Measurements from ENCODE around the gene TMEM95. TPM values are rescaled to one million over a fixed set of nuclear protein-coding genes. Genes with fewer than 3 reads are reported as not detected.
"Not testable (repeated sequence)": the region's sequence is repeated elsewhere in the genome, so short reads cannot be mapped to it uniquely, and the experiment has no call there.

TMEM95 gene
- total RNA-seq, 1 donor from 2014 or later, result not detected

DNA sequence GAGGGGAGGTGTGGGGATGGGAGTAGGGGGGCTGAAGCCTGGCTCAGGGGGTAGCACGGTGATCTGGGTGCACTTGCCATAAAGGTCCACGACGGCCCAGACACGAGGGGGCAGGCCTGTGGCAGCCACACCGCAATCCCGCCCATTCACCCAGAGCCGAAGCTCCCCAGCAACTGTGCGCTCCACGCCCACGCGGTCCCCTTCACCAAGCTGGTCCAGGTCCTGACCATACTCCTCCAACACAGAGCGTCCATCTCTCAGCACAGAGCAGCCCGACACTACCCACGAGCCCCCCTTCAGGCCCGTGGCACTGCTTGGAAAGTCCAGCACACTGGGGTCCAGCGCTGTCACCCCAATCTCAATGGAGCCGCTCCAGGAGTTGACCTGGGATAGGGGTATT lies 27.5 kb upstream of the TMEM95 start:
- peaks cover 30% of the 10 kb centered on the region for H3K36me3 Mint-ChIP-seq (ENCODE audit: low read depth)
- H3K27me3 Mint-ChIP-seq (ENCODE audit: low read depth), result no peaks in the 10 kb centered on the region
- H3K27ac Mint-ChIP-seq, result no peak overlapping the region
- H3K4me3 Mint-ChIP-seq (ENCODE audit: low read depth), result peak overlapping the region; percentile 58
- H3K4me1 Mint-ChIP-seq (ENCODE audit: low read depth), result peaks cover 18% of the 10 kb centered on the region
- no peaks in the 10 kb centered on the region for H3K9me3 Mint-ChIP-seq
- no peak for DNase-seq (ENCODE audit: low spot score)
- intact Hi-C loops (cut with micrococcal nuclease), result no loop called here

DNA sequence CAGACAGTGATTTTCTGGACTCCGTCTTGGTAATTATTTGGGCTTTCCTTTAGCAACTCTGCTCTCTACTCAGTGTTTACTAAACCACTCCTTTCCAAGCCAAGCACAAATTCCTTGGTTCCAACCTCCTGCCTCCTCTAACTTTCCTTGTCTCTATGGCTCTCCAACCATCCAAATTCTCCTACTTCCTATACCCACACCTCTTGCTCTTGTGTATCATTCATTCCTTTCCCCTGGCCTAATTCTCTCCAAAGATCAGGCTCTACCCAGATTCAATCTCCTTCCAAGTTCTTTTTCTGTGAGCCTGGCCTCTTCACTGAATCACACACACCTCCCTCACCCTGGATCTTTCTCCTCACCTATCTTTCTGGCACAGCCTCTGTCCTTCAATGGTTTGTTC lies 26.9 kb upstream of the TMEM95 start:
- Mint-ChIP-seq H3K4me1 (ENCODE audit: low read depth) (peaks cover 22% of the 10 kb centered on the region), H3K9me3 (no peaks in the 10 kb centered on the region), H3K4me3 (ENCODE audit: low read depth) (peak overlapping the region; percentile 90), H3K36me3 (ENCODE audit: low read depth) (peaks cover 25% of the 10 kb centered on the region), H3K27me3 (ENCODE audit: low read depth) (no peaks in the 10 kb centered on the region), H3K27ac (peak overlapping the region; percentile 10)
- no peak for DNase-seq (ENCODE audit: low spot score)
- intact Hi-C loops (cut with micrococcal nuclease), result no loop called here

DNA sequence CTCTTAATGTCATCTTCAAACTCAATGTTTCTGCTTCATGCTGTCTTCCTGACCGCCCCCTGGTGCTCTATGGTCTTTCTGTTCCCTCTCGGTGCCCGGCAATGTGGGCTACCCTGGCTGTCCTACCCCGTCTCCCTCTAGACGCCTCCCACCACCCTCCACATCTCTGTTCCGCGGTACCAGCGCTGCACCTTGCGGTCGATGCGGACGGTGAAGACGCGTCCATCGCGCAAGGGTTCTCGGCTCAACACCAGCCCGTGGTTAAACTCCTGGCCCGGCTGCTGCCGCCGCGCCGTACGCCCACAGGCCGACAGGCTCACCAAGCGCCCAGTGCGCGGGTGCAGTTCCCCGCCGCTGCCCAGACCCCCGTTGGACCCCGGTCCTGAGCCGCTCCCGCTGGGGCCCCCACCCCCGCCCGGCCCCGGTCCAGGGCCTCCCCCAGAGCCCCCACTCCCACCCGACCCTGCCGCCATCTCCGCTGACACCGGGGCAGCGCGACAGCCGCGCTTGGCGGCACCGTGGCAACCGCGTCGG lies 26.0 kb upstream of the TMEM95 start, which contains the start of gene NEURL4:
Gene NEURL4, minus strand, starts transcription at position 496 of the 534 bp plus-strand sequence. Its CDS starts 23 bp downstream, at position 473.
- Mint-ChIP-seq H3K36me3 (ENCODE audit: low read depth) (peaks cover 17% of the 10 kb centered on the region), H3K27ac (peak within 1 kb of the TSS; percentile 95), H3K4me3 (ENCODE audit: low read depth) (peak within 1 kb of the TSS; percentile 90), H3K4me1 (ENCODE audit: low read depth) (peaks cover 26% of the 10 kb centered on the region), H3K9me3 (no peaks in the 10 kb centered on the region), H3K27me3 (ENCODE audit: low read depth) (no peaks in the 10 kb centered on the region)
- no peak for DNase-seq (ENCODE audit: low spot score)
- intact Hi-C loops (cut with micrococcal nuclease), result loop anchor here (1.0 kb wide), 2 partner anchors 14 to 22 kb away; partner anchors contain the start of genes EIF5A and GPS2

DNA sequence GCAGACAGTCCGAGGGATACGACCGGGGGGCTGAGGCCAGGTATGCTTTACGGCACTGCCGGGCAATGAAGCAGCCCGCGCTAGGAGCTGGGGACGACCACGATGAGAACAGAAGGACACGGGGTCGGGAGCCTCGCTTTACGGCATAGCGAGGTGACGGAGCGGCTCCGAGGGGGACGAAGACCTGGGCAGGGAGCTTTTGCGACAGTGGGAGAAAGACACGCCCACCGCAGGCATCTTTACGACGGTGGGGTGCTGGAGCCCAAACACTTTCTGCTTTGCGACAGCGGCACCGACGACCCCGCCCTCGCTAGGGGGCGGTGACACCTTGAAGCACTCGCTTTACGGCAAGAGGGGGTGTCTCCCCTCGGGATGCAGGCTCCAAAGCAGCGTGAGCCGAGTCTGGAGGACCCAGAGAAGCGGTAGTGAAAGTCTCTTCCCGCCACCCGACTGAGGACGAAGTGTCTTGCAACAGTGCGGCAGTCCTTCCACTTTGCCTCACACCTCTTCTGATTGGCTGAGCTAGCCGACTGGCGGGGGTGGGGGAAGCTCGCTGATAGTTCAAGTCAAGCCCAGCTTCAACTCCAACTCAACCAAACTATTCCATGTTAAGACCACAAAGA lies 25.5 kb upstream of the TMEM95 start:
- H3K4me1 Mint-ChIP-seq (ENCODE audit: low read depth), result peaks cover 26% of the 10 kb centered on the region
- peak overlapping the region; percentile 95 for H3K27ac Mint-ChIP-seq
- H3K4me3 Mint-ChIP-seq (ENCODE audit: low read depth), result peak overlapping the region; percentile 87
- no peaks in the 10 kb centered on the region for H3K9me3 Mint-ChIP-seq
- DNase-seq (ENCODE audit: low spot score), result peak; percentile 96
- H3K27me3 Mint-ChIP-seq (ENCODE audit: low read depth), result no peaks in the 10 kb centered on the region
- H3K36me3 Mint-ChIP-seq (ENCODE audit: low read depth), result peaks cover 12% of the 10 kb centered on the region
- intact Hi-C loops (cut with micrococcal nuclease), result loop anchor here (1.0 kb wide), 2 partner anchors 14 to 22 kb away; partner anchors contain the start of genes EIF5A and GPS2

DNA sequence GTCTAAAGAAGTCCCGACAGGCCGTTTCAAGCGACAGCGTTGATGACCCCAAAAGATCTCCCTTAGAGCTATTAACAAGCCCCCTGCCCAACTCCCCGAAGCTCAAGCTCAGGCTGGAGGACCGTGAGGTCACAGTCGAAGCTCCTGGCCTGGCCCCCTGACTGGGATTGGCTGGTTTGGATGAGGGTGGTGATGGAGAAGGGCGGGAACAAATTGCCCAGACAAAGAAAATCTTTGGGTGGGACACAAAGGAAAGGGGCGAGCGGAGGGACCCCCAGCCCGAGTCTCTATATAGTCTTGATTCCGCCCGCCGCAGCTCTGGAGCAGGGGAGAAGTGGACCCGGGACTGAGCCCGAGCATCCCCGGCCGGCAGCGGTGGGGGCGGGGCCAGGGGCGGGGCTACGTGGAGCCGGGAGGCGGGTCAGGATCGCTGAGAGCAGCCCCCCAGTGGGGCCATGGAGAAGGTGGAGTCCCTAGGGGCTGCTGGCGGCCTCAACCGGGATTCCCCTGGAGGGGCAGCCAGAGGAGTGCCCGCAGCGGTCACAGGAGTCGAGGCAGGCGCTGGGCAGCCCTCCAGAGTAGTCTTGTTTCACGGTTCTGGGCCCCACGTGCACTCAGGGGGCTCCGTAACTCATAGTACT lies 24.8 kb upstream of the TMEM95 start:
- Mint-ChIP-seq H3K27me3 (ENCODE audit: low read depth) (no peaks in the 10 kb centered on the region), H3K9me3 (no peaks in the 10 kb centered on the region), H3K4me1 (ENCODE audit: low read depth) (peaks cover 26% of the 10 kb centered on the region), H3K27ac (peak overlapping the region; percentile 95), H3K36me3 (ENCODE audit: low read depth) (peaks cover 9% of the 10 kb centered on the region), H3K4me3 (ENCODE audit: low read depth) (peak overlapping the region; percentile 87)
- intact Hi-C loops (cut with micrococcal nuclease), result loop anchor here (1.0 to 2.0 kb wide), 3 partner anchors 15 to 243 kb away; partner anchors contain the start of genes EIF5A and GPS2
- DNase-seq (ENCODE audit: low spot score), result peak; percentile 79

DNA sequence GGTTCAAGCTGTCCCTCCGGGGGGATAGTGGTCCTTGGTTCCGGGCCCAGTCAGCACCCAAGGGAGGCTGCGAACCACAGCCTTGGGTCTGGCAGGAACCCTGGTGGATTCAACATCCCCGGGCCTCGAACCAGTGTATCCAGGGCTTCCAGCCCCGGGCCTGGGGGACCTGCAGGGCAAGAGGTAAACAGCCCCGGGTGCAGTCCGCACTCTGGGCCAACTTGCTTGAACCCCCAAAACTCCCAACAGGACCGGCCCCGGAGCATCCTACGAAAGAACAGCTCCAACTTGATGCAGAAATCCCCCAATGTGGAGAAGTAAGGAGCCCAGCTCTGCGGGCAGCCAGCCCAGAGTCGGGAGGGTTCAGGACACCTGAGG lies 24.3 kb upstream of the TMEM95 start:
- no peaks in the 10 kb centered on the region for H3K9me3 Mint-ChIP-seq
- intact Hi-C loops (cut with micrococcal nuclease), result loop anchor here (2.0 kb wide), 1 partner anchor 242 kb away; no protein-coding TSS in a partner anchor

DNA sequence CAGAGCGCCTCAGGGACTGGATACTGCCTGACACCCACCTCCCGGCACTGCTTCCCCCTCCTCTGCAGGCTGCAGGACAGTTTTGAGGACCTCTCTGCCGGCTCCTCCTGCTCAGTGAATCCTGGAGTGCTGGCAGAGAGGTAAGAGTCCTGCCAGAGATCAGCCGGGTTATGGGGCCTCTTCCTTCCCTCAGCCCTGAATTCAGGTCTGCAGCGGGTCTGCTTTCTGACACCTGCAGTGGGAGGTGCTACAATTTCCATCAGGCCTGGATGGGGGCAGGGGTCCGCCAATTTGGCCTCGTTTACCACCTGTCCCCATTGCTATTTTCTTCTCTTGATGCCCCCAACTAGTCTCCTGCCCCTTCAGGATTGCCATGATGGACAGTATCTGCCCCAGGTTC lies 22.8 kb upstream of the TMEM95 start:
- peaks cover 6% of the 10 kb centered on the region for H3K36me3 Mint-ChIP-seq (ENCODE audit: low read depth)
- H3K4me1 Mint-ChIP-seq (ENCODE audit: low read depth), result peaks cover 39% of the 10 kb centered on the region
- no peak for DNase-seq (ENCODE audit: low spot score)
- no peaks in the 10 kb centered on the region for H3K27me3 Mint-ChIP-seq (ENCODE audit: low read depth)
- H3K27ac Mint-ChIP-seq, result peak overlapping the region; percentile 85
- H3K9me3 Mint-ChIP-seq, result no peaks in the 10 kb centered on the region
- intact Hi-C loops (cut with micrococcal nuclease), result no loop called here
- peak overlapping the region; percentile 66 for H3K4me3 Mint-ChIP-seq (ENCODE audit: low read depth)

More for the DNA sequence above, 24.3 kb upstream of the TMEM95 start:
- Mint-ChIP-seq H3K36me3 (ENCODE audit: low read depth) (peaks cover 4% of the 10 kb centered on the region), H3K27ac (peak overlapping the region; percentile 95), H3K4me3 (ENCODE audit: low read depth) (peak overlapping the region; percentile 87), H3K4me1 (ENCODE audit: low read depth) (peaks cover 32% of the 10 kb centered on the region), H3K27me3 (ENCODE audit: low read depth) (no peaks in the 10 kb centered on the region)
- DNase-seq (ENCODE audit: low spot score), result no peak

DNA sequence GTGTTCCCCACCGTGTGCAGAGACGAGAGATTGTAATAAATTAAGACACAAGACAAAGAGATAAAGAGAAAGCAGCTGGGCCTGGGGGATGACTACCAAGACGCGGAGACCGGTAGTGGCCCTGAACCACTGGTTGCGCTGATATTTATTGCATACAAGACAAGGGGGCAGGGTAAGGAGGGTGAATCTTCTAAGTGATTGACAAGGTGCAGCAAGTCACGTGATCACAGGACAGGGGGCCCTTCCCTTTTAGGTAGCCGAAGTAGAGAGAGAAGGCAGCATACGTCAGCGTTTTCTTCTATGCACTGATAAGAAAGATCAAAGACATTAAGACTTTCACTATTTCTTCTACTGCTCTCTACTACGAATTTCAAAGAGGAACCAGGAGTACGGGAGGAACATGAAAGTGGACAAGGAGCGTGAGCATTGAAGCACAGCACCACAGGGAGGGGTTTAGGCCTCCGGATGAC lies 22.3 kb upstream of the TMEM95 start:
- H3K27me3 Mint-ChIP-seq (ENCODE audit: low read depth); H3K9me3 Mint-ChIP-seq; intact Hi-C loops (cut with micrococcal nuclease): not testable (repeated sequence)
- Mint-ChIP-seq H3K36me3 (ENCODE audit: low read depth) (peaks cover 11% of the 10 kb centered on the region), H3K4me1 (ENCODE audit: low read depth) (peaks cover 40% of the 10 kb centered on the region), H3K27ac (peak overlapping the region; percentile 85), H3K4me3 (ENCODE audit: low read depth) (peak overlapping the region; percentile 66)
- DNase-seq (ENCODE audit: low spot score), result peak; percentile 71

DNA sequence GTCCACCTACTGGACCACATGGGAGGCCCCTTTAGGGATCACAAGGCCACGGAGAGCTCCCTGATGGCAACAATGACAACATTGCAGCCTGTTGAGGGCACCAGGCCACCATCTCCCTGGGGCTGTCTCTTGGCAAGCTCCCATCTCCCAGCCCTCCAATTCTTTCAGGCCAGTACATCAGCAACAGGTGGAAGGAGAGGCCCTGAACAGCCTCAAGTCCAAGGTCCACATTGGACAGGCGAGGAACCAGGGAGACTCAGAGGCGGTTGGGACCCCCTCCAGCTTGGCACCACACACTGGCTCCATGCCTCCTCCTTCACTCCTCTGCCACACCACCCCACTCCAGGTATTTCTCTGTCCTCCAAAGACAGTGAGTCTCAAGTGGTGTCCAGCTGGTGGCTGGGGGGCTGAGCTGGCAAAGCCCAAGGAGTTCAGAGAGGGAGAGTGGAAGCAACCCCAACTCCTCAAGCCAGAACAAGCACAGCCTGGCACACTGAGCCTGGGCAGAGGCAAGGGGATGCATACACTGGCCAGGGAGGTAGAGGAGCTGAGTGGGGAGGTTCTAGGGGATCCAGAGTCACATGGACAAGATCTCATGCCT lies 19.9 kb upstream of the TMEM95 start:
- intact Hi-C loops (cut with micrococcal nuclease), result no loop called here
- Mint-ChIP-seq H3K4me1 (ENCODE audit: low read depth) (peaks cover 43% of the 10 kb centered on the region), H3K9me3 (no peaks in the 10 kb centered on the region), H3K4me3 (ENCODE audit: low read depth) (peak overlapping the region; percentile 54), H3K27me3 (ENCODE audit: low read depth) (no peaks in the 10 kb centered on the region), H3K36me3 (ENCODE audit: low read depth) (peaks cover 26% of the 10 kb centered on the region), H3K27ac (no peak overlapping the region)
- no peak for DNase-seq (ENCODE audit: low spot score)

DNA sequence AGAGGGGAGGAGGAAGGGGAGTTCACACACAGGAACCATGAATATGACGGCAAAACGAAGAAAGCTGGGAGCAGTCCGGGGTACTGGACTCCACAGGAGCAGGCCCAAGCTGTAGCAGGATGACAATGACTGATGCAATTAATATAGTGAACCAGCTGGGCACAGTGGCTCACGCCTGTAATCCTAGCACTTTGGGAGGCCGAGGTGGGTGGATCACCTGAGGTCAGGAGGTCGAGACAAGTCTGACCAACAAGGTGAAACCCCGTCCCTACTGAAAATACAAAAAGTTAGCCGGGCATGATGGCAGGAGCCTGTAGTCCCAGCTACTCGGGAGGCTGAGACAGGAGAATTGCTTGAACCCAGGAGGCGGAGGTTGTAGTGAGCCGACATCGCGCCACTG lies 19.2 kb upstream of the TMEM95 start:
- Mint-ChIP-seq H3K27ac (peak overlapping the region; percentile 89), H3K36me3 (ENCODE audit: low read depth) (peaks cover 31% of the 10 kb centered on the region), H3K4me1 (ENCODE audit: low read depth) (peaks cover 40% of the 10 kb centered on the region), H3K4me3 (ENCODE audit: low read depth) (peak overlapping the region; percentile 92)
- H3K9me3 Mint-ChIP-seq; H3K27me3 Mint-ChIP-seq (ENCODE audit: low read depth); DNase-seq (ENCODE audit: low spot score): not testable (repeated sequence)
- intact Hi-C loops (cut with micrococcal nuclease), result loop anchor here (2.0 kb wide), 1 partner anchor 15 kb away; no protein-coding TSS in a partner anchor

DNA sequence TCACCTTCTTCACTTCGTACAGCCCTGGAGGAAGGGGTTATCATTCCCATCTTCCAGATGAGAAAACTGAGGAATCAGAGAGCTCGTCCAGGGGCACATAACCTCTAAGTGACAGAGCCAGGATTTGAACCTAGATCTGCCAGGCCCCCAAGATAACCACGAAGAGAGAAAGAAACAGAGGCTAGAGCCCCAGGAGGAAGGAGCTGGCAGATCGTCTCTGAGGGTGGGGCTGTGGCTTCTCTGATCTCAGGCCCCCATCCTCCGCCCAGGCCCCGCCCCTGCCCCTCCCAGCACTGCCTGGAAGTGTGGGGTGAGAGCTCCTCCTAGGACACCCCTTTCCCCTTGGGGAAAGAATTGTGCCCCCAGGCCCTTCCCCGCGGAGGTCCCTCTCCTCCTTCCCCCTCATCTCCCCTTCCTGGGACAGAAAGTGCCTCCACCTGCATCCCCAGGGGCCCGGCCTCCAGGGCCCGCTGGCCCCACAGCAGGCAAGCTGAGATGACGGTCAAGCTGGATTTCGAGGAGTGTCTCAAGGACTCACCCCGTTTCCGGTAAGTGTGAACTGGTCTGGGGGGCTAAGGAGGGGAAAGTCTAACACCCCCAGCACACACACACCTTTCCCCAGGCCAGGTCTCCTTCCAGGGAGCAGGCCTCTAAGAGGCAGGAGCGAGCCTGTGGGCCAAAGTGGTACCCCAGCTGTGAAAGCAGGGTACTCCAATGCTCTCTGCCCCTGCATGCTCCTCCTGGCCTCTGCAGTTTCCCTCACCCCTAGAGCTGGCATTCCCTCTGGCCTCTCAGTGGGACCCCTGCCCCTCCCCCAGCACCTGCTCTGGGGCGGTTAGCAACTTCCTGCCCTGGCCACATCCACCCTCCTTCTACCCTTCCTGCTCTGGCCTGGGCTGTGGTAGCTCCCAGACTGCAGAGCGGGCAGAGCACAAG lies 18.4 kb upstream of the TMEM95 start, which contains the start of gene ACAP1:
Gene ACAP1, plus strand, starts transcription at position 290 of the 936 bp plus-strand sequence. Its CDS starts 206 bp downstream, at position 496.
- Mint-ChIP-seq H3K4me1 (ENCODE audit: low read depth) (peaks cover 41% of the 10 kb centered on the region), H3K27ac (peak within 1 kb of the TSS; percentile 89), H3K9me3 (no peaks in the 10 kb centered on the region), H3K27me3 (ENCODE audit: low read depth) (no peaks in the 10 kb centered on the region), H3K4me3 (ENCODE audit: low read depth) (peak within 1 kb of the TSS; percentile 92), H3K36me3 (ENCODE audit: low read depth) (peaks cover 34% of the 10 kb centered on the region)
- DNase-seq (ENCODE audit: low spot score), result peak; percentile 80
- intact Hi-C loops (cut with micrococcal nuclease), result loop anchor here (2.0 kb wide), 1 partner anchor 14 kb away; no protein-coding TSS in a partner anchor

Data from activated T-helper 2 cell treated with anti-CD3 and anti-CD28 coated beads, Interferon-gamma antibody, Interleukin-2, Interleukin-4, amounts not matched to agents 10 μg/mL and 5 μg/mL and 100 μg/mL, durations not matched to agents 14 hours and 24 hours and 36 hours (primary cell).